Measurements from ENCODE around the gene ARHGEF10L.

ARHGEF10L gene

GRCh38 chr1:17684810-17685209 lies 145.3 kb downstream of the ARHGEF10L start:
- no peak for DNase-seq

GRCh38 chr1:17686258-17686657 lies 146.8 kb downstream of the ARHGEF10L start:
- DNase-seq: no peak

GRCh38 chr1:17687145-17687544 lies 147.6 kb downstream of the ARHGEF10L start:
- no peak for DNase-seq

- peak; percentile 83 for DNase-seq
Observed at GRCh38 chr1:17688217-17688810, 148.8 kb downstream of the ARHGEF10L start.

GRCh38 chr1:17689011-17689410 lies 149.5 kb downstream of the ARHGEF10L start:
- no peak for DNase-seq

GRCh38 chr1:17690906-17691634 lies 151.6 kb downstream of the ARHGEF10L start:
- DNase-seq: no peak

- no peak for DNase-seq
Observed at GRCh38 chr1:17692645-17693044, 153.1 kb downstream of the ARHGEF10L start.

- no peak for DNase-seq
Observed at GRCh38 chr1:17696417-17697301, 157.2 kb downstream of the ARHGEF10L start.

GRCh38 chr1:17697458-17697857 lies 158.0 kb downstream of the ARHGEF10L start:
- DNase-seq: no peak

- no peak for DNase-seq
Observed at GRCh38 chr1:17699581-17699980, 160.1 kb downstream of the ARHGEF10L start.

GRCh38 chr1:17700945-17701810 lies 161.7 kb downstream of the ARHGEF10L start:
- no peak for DNase-seq

- no peak for DNase-seq
Observed at GRCh38 chr1:17704176-17704575, 164.7 kb downstream of the ARHGEF10L start.

- no peak for DNase-seq
Observed at GRCh38 chr1:17706445-17706844, 166.9 kb downstream of the ARHGEF10L start.

GRCh38 chr1:17709981-17710380 lies 170.5 kb downstream of the ARHGEF10L start:
- DNase-seq: no peak

- DNase-seq: no peak
Observed at GRCh38 chr1:17710889-17711576, 171.5 kb downstream of the ARHGEF10L start.

- DNase-seq: no peak
Observed at GRCh38 chr1:17711577-17711910, 172.0 kb downstream of the ARHGEF10L start.

GRCh38 chr1:17711941-17712340 lies 172.4 kb downstream of the ARHGEF10L start:
- no peak for DNase-seq

- DNase-seq: no peak
Observed at GRCh38 chr1:17713993-17714392, 174.5 kb downstream of the ARHGEF10L start.

- DNase-seq: no peak
Observed at GRCh38 chr1:17717594-17718535, 178.4 kb downstream of the ARHGEF10L start.

- no peak for DNase-seq
Observed at GRCh38 chr1:17719874-17720273, 180.4 kb downstream of the ARHGEF10L start.

GRCh38 chr1:17721444-17721843 lies 181.9 kb downstream of the ARHGEF10L start:
- no peak for DNase-seq

Measured in NCI-H524 treated with DMSO at 0.1 percent for 48 hours (cell line).